CD4-positive, alpha-beta T cell treated with Interleukin-12 subunit alpha and Interleukin-12 subunit beta, for 1 hour (primary cell): ENCODE results near the gene SLC35F3.

Source experiments
- DNase-seq: peaks from one replicate; pipeline ENCODE4 v3.0.0-alpha.2; 2020

Gene SLC35F3

DNA sequence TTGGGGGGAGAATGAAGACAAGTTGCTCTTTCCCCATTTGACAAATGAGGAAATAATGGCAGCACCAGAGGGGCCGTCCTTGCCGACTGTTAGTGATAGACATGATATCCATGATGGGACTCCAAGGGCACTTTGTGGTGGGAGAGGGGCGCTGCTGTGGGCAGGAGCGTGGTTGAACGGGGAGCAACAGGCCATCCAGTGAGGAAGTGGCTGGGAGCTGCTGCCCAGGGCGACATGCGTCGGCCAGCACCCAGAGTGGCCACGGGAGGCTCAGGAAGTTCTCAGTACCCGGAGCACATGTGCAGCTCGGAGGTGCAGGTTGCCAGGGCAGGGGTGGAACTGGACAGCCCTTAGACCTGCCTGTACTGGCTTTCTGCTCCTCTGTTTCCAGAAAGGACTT is 71.0 kb downstream of the SLC35F3 start:
- no peak for DNase-seq

- DNase-seq = no peak
These were observed 76.7 kb downstream of the SLC35F3 start for GRCh38 chr1:233981042-233981675.

DNA sequence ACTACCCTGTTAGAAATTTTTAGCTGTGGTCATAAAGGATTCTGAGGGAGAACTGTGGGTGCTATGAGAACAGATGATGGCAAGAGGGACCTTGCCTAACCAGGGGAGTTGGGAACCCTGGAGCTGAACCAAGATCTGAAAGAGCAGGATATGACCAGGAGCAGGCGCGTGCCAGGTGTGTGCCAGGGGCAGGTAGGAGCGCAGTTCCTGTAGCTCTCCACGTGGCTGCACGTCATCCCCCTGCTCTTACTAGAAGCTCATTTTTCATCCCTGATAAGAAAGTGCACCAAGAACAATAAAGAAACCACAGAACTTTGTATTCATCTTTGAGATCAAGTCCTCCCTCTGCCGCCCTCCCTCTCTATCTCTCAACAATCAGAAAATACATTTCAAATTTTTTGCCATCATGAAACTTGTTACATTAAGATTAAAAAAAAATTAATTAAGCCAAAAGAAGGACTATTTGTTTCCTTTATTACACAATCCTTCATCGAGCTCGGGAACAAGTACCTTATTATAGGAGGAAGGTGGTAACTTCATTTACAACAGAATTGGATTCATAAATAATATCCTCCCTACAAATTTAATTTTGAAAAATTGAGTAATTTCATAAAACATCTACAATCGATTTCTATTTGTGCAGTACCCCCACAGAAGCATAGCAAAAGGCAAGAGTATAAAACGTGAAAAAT is 78.5 kb downstream of the SLC35F3 start:
- no peak for DNase-seq

GRCh38 chr1:233983811-233984210 is 79.3 kb downstream of the SLC35F3 start:
- no peak for DNase-seq

GRCh38 chr1:233988963-233989696 is 84.7 kb downstream of the SLC35F3 start:
- DNase-seq = no peak

GRCh38 chr1:233990486-233990885 is 86.0 kb downstream of the SLC35F3 start:
- DNase-seq = no peak

DNA sequence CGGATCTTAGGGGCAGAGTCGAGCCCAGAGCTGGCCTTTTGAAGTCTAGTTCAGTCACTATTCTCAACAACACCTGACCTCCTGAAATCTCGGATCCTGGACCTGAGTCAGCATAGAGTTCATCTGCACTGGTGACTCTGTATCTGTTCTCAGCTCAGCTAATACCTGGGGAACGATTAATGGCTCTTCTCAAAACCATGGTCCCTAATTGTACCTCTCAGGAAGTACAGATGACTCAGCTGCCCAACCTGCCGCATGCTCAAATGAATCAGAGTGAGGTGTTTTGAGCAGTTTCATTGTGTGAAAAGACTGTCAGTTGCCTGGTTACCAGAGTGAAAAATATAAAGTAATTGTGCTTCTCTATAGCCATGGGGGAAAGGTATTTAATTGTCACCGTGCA is 89.2 kb downstream of the SLC35F3 start:
- no peak for DNase-seq

DNA sequence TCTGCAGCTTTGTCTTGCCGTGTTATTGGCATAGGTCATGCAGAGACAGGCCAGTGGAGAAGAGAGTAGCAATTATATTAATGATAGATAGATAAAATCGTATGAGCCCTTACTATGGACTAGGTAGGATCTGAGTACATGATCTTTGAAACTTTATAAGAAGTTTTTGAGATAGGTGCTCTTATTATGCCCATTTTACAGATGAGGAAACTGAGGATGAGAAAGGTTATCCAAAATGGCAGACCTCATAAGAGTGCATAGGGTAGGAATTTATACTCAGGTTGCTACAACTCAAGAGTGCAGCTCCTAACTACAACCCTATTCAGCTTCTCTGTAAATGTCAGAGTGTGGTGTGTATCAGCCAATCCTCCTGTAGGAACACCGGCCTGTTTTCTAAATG is 89.6 kb downstream of the SLC35F3 start:
- DNase-seq = no peak

GRCh38 chr1:233998456-233998855 is 94.0 kb downstream of the SLC35F3 start:
- DNase-seq = no peak

GRCh38 chr1:233998891-233999290 is 94.4 kb downstream of the SLC35F3 start:
- no peak for DNase-seq

- DNase-seq = no peak
These were observed 96.1 kb downstream of the SLC35F3 start for GRCh38 chr1:234000557-234001041.

DNA sequence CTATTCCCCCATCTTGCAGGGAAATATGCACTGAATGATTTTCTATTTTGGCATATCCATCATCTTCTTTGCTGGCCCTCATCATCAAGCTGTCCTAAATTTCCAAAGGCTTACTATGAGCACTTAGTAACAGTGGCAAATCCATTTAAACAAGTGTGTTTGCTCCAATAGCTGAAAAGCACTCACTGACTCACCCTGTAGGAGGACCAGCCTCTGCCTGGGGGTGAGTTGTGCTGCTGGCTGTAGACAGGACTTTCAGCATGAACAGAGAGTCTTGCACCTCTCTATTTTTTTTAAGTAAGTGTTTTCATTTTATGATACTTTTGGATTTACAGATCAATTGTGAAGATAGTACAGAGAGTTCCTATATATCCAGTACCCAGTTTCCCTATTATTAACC is 97.3 kb downstream of the SLC35F3 start:
- no peak for DNase-seq

GRCh38 chr1:234004591-234004990 is 100.1 kb downstream of the SLC35F3 start:
- DNase-seq = no peak

GRCh38 chr1:234007684-234008083 is 103.2 kb downstream of the SLC35F3 start:
- DNase-seq = no peak

- no peak for DNase-seq
These were observed 104.1 kb downstream of the SLC35F3 start for GRCh38 chr1:234008591-234008990.

- DNase-seq = no peak
These were observed 105.2 kb downstream of the SLC35F3 start for GRCh38 chr1:234009668-234010067.

- no peak for DNase-seq
These were observed 109.7 kb downstream of the SLC35F3 start for GRCh38 chr1:234014208-234014607.

DNA sequence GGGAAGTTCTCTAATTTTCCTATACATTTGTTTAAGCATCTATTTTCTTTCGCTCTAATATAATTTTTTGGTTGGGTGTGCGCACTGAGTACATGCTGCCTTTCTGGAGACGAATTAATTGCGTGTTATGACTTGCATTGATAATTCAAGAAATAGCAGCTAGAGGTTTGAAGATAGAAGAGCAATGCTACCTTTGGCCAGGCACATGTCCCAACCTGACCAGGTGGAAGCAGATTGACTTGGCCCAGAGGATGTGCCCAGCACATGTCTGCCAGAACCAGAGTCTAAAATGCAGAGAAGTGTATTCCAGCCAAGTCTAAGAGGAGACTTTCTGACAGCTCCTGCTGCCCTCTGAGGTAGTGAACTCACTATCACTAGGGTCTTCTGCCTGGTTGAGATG is 114.3 kb downstream of the SLC35F3 start:
- no peak for DNase-seq

DNA sequence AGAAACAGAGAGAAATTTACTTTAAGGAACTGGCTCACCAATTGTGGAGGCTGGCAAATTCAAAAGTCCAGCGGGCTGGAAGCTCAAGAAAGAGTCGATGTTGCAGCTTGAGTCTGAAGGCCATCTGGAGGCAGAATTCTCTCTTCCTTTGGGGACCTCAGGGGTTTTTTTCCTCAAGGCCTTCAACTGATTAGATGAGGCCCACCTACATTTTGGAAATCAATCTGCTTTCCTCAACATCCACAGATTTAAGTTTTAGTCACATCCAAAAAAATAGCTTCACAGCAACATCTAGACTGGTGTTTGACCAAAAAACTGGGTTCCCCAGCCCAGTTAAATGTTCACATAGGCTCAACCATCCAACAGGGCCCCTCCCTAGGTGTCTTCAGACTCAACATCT is 114.9 kb downstream of the SLC35F3 start:
- no peak for DNase-seq

DNA sequence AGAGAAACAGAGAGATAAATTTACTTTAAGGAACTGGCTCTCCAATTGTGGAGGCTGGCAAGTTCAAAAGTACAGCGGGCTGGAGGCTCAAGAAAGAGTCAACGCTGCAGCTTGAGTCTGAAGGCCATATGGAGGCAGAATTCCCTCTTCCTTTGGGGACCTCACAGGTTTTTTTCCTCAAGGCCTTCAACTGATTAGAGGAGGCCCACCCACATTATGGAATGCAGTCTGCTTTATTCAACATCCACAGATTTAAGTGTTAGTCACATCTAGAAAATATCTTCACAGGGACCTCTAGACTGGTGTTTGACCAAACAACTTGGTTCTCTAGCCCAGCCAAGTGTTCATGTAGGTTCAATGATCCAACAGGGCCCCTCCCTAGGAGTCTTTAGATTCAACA is 117.8 kb downstream of the SLC35F3 start:
- no peak for DNase-seq

DNA sequence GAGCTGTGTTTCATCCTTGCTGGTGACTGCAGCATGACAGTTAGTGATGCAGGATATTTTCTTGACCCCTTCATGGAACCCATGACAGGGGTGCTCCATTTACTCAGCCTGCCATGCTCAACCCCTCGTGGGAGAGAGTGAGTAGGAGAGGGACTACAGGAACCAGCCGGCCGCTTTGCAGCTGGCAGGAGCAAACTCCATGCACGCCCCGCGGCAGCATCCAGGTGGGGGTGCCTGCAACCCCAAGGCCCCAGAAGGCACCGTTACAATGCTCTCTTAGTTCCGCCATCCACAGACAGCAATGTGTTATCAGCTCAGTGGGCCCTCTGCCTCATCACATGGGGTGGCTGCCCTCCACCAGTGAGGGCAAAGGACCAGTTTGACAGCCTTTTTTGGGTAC is 135.1 kb downstream of the SLC35F3 start:
- DNase-seq = no peak

DNA sequence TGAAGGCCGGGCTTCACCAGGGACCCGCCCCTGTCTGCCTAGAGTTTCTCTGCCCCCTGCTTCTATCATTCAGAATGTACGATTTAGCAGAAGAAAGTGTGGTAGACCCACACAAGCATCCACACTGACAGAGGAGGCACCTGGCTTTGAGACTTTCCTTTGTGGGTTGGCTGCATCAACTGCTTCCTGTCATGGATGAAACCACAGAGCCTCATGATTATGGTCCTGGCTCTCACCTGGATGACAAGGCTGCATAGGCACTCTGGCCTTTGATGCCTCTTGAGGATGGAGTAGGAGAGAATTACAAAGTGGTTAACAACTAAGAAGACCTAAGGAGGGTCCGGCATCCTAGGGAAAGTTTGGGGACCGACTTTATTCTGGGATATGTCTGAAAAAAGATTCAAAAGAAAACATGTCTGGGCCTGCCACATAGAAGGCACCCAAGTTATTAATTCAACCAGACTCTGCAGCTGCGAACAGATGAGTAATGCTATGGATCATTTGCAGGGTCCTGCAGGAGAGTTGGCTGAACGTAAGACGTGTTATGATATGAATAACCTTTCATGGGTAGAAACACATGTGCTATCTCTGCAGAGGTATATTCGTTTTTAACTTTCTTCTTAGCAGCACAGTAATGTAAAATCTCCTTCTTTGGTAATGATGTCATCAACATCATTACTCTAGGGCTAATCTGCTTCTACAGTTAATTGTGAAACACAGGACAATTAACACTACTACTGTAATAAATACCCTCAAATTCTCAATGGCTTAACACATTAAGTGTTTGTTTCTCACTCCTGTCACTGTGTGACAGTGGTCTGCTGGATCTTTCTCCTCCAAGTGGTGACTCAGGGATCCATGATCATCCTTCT is 136.2 kb downstream of the SLC35F3 start:
- no peak for DNase-seq

GRCh38 chr1:234044079-234044478 is 139.6 kb downstream of the SLC35F3 start:
- DNase-seq = no peak
